Neural cell (in vitro differentiated cells): ENCODE data around the gene TXN2. TPM values are rescaled to one million over a fixed set of nuclear protein-coding genes. Genes with fewer than 3 reads are reported as not detected.

Experiments
- H2AFZ ChIP-seq: fragments of 200-600, 300-800 bp; sonication (generic), shearing (Covaris generic); 2 replicates; pipeline ENCODE4 v1.6.0; 2014; ENCODE audit warnings: low read depth, mild to moderate bottlenecking, antibody characterized with exemption, low read length, moderate library complexity
- H3F3A ChIP-seq: fragments of 200-600 bp; shearing (Covaris generic); 2 replicates; pipeline ENCODE4 v1.6.1; 2016; ENCODE audit warnings: mild to moderate bottlenecking, moderate library complexity, mixed read lengths, antibody characterized with exemption, low read length; ENCODE audit not compliant: insufficient read depth, poor library complexity, severe bottlenecking
- H3K27ac ChIP-seq: fragments of 200-600, 300-800 bp; sonication (generic), shearing (Covaris generic); 2 replicates; pipeline ENCODE4 v1.5.1; 2014; ENCODE audit warnings: mild to moderate bottlenecking, low read length, moderate library complexity
- H3K27me3 ChIP-seq: fragments of 300-800, 200-600 bp; sonication (generic), shearing (Covaris generic); 2 replicates; pipeline ENCODE4 v1.6.0; 2014; ENCODE audit warnings: mild to moderate bottlenecking, low read depth, low read length, moderate library complexity; ENCODE audit not compliant: insufficient read depth
- H3K36me3 ChIP-seq: fragments of 300-800, 200-600 bp; sonication (generic), shearing (Covaris generic); 2 replicates; pipeline ENCODE4 v1.5.1; 2014; ENCODE audit warnings: mild to moderate bottlenecking, antibody characterized with exemption, low read length, moderate library complexity; ENCODE audit not compliant: insufficient read depth
- H3K4me2 ChIP-seq: fragments of 300-800, 200-600 bp; sonication (generic), shearing (Covaris generic); 2 replicates; pipeline ENCODE4 v1.6.0; 2014; ENCODE audit warnings: mild to moderate bottlenecking, low read length
- H3K4me3 ChIP-seq: fragments of 300-800, 200-600 bp; sonication (generic), shearing (Covaris generic); 2 replicates; pipeline ENCODE4 v1.5.1; 2014; ENCODE audit warnings: mild to moderate bottlenecking, low read length, moderate library complexity
- H3K79me2 ChIP-seq: fragments of 200-600 bp; shearing (Covaris generic); replicated peaks from 2 replicates; pipeline ENCODE4 v1.6.0; 2014; ENCODE audit warnings: mild to moderate bottlenecking, low read length, moderate library complexity; ENCODE audit not compliant: insufficient read depth
- H3K9ac ChIP-seq: fragments of 300-800, 200-600 bp; sonication (generic), shearing (Covaris generic); 2 replicates; pipeline ENCODE4 v1.6.1; 2016; ENCODE audit warnings: mild to moderate bottlenecking, low read length, mixed read lengths
- H3K9me2 ChIP-seq: fragments of 200-600 bp; shearing (Covaris generic); 2 replicates; pipeline ENCODE4 v1.6.1; 2016; ENCODE audit warnings: mild to moderate bottlenecking, low read length, mixed read lengths; ENCODE audit not compliant: insufficient read depth
- H3K9me3 ChIP-seq: fragments of 200-600, 300-800 bp; sonication (generic), shearing (Covaris generic); 2 replicates; pipeline ENCODE4 v1.6.1; 2016; ENCODE audit warnings: mild to moderate bottlenecking, mixed run types, low read length, moderate library complexity, mixed read lengths
- H4K20me1 ChIP-seq: fragments of 200-600 bp; shearing (Covaris generic); 2 replicates; pipeline ENCODE4 v1.6.1; 2016; ENCODE audit warnings: mild to moderate bottlenecking, mixed run types; ENCODE audit not compliant: insufficient read depth
- EP300 ChIP-seq: fragments of 450-650 bp; conservative IDR thresholded peaks from 2 replicates; pipeline ENCODE4 v1.6.1; 2014; ENCODE audit warnings: antibody characterized with exemption, mild to moderate bottlenecking, moderate library complexity; ENCODE audit not compliant: poor library complexity, severe bottlenecking
- EZH2 ChIP-seq: fragments of 200-600, 300-800 bp; shearing (Covaris generic), sonication (generic); IDR thresholded peaks from 2 replicates; pipeline ENCODE4 v1.6.1; 2014; ENCODE audit warnings: antibody characterized with exemption, low read length, borderline replicate concordance, mild to moderate bottlenecking; ENCODE audit not compliant: insufficient read depth, poor library complexity, severe bottlenecking
- MXI1 ChIP-seq: fragments of 450-650 bp; conservative IDR thresholded peaks from 2 replicates; pipeline ENCODE4 v1.6.1; 2014; ENCODE audit warnings: antibody characterized with exemption, mild to moderate bottlenecking; ENCODE audit not compliant: poor library complexity, severe bottlenecking
- POLR2AphosphoS5 ChIP-seq: IDR thresholded peaks from 2 replicates; pipeline ENCODE4 v1.6.1; 2012
- RAD21 ChIP-seq: fragments of 450-650 bp; conservative IDR thresholded peaks from 2 replicates; pipeline ENCODE4 v1.6.1; 2014; ENCODE audit warnings: antibody characterized with exemption, mild to moderate bottlenecking, moderate library complexity
- REST ChIP-seq: IDR thresholded peaks from 2 replicates; pipeline ENCODE4 v1.6.1; 2012; ENCODE audit warnings: borderline replicate concordance
- SMC3 ChIP-seq: fragments of 450-650 bp; conservative IDR thresholded peaks from 2 replicates; pipeline ENCODE4 v1.6.1; 2014; ENCODE audit warnings: antibody characterized with exemption, mild to moderate bottlenecking, moderate library complexity; ENCODE audit not compliant: poor library complexity
- TAF1 ChIP-seq: IDR thresholded peaks from 2 replicates; pipeline ENCODE4 v1.6.1; 2012; ENCODE audit warnings: low read depth
- polyA plus RNA-seq: library from polyadenylated mRNA; depleted of rRNA; stranded (reverse); fragments of >200 nt; gene quantifications from 2 replicates; pipeline ENCODE4 v1.2.3, GENCODE V29; 2014
- TF ChIP-seq, protein P1 (sequence below): fragments of 450-650 bp; IDR thresholded peaks from 2 replicates; pipeline ENCODE4 v1.5.1; 2014; ENCODE audit warnings: antibody characterized with exemption, mild to moderate bottlenecking, moderate library complexity; ENCODE audit not compliant: poor library complexity, severe bottlenecking

The TXN2 gene
- polyA plus RNA-seq, 1 donor from 2014 or later: 26.2 TPM

GRCh38 chr22:36423461-36424404 is 57.7 kb downstream of the TXN2 start:
- Histone ChIP-seq H2AFZ (no peak overlapping the region), H3K36me3 (no peaks in the 10 kb centered on the region), H3K27ac (no peak overlapping the region), H3K9me2 (no peaks in the 10 kb centered on the region), H3K9ac (no peak overlapping the region), H3K4me2 (no peak overlapping the region), H3F3A (no peaks in the 10 kb centered on the region), H4K20me1 (no peaks in the 10 kb centered on the region), H3K4me3 (no peak overlapping the region), H3K9me3 (no peaks in the 10 kb centered on the region), H3K27me3 (no peaks in the 10 kb centered on the region), H3K79me2 (no peaks in the 10 kb centered on the region)
- no peak for TF ChIP-seq REST
- TF ChIP-seq POLR2AphosphoS5: no peak
- TF ChIP-seq SMC3: no peak
- TF ChIP-seq RAD21: no peak
- no peak for TF ChIP-seq TAF1
- TF ChIP-seq, protein P1, sequence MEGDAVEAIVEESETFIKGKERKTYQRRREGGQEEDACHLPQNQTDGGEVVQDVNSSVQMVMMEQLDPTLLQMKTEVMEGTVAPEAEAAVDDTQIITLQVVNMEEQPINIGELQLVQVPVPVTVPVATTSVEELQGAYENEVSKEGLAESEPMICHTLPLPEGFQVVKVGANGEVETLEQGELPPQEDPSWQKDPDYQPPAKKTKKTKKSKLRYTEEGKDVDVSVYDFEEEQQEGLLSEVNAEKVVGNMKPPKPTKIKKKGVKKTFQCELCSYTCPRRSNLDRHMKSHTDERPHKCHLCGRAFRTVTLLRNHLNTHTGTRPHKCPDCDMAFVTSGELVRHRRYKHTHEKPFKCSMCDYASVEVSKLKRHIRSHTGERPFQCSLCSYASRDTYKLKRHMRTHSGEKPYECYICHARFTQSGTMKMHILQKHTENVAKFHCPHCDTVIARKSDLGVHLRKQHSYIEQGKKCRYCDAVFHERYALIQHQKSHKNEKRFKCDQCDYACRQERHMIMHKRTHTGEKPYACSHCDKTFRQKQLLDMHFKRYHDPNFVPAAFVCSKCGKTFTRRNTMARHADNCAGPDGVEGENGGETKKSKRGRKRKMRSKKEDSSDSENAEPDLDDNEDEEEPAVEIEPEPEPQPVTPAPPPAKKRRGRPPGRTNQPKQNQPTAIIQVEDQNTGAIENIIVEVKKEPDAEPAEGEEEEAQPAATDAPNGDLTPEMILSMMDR: no peak
- no peak for TF ChIP-seq MXI1
- no peak for TF ChIP-seq EZH2
- no peak for TF ChIP-seq EP300

DNA sequence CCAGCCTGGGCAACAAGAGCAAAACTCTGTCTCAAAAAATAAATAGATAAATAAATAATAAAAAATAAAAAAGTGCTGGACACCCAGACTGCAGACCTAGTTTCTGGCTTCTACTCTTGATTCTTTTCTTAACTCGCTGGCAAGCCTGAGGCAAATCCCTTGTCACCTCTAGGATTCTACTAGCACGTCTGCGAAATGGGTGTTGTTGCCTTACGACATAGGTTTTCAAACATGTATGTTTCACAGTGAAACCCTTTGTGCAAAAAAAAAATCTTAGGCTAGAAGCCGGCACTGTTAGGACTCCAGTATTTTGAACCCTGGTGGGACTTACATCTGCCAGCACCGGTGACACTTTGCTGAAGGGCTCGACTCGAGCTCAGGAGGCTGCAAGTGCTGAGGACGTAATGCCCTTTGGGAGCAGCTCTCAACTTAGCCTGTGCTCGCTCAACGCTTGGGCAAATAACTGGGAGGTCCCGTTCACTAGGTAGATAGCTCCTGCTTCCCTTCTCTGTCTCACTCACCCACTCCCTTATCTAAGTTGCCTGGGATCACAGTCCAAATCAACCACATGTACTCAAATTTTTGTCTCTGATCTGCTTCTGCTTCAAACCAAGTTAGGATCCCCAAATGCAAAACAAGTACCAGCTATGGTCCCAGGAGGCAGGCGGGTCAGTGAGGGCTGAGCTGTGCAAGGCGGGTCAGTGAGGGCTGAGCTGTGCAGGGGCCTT is 59.0 kb downstream of the TXN2 start:
- TF ChIP-seq REST (no peak), RAD21 (no peak), EZH2 (no peak), EP300 (no peak), MXI1 (no peak), POLR2AphosphoS5 (no peak), SMC3 (no peak), TAF1 (no peak)
- TF ChIP-seq, protein P1: no peak
- H3K4me3 ChIP-seq: no peak overlapping the region

More for the DNA sequence above, 59.0 kb downstream of the TXN2 start:
- H3K4me2 ChIP-seq: no peak overlapping the region
- no peak overlapping the region for H2AFZ ChIP-seq
- H3K79me2 ChIP-seq: no peaks in the 10 kb centered on the region
- no peaks in the 10 kb centered on the region for H3K9me2 ChIP-seq
- H3K9me3 ChIP-seq: no peaks in the 10 kb centered on the region
- H3K27ac ChIP-seq: no peak overlapping the region
- no peaks in the 10 kb centered on the region for H3K36me3 ChIP-seq
- no peaks in the 10 kb centered on the region for H3F3A ChIP-seq
- no peak overlapping the region for H3K9ac ChIP-seq
- no peaks in the 10 kb centered on the region for H3K27me3 ChIP-seq
- H4K20me1 ChIP-seq: no peaks in the 10 kb centered on the region
